ENCODE results near the gene DNMT3A. TPM values are rescaled to one million over a fixed set of nuclear protein-coding genes. Genes with fewer than 3 reads are reported as not detected.

DNMT3A gene
- 10 to 100 TPM; 36.3 to 60.7 (median 45.2) TPM for total RNA-seq
- 25.9 TPM for total RNA-seq (2013)

DNA sequence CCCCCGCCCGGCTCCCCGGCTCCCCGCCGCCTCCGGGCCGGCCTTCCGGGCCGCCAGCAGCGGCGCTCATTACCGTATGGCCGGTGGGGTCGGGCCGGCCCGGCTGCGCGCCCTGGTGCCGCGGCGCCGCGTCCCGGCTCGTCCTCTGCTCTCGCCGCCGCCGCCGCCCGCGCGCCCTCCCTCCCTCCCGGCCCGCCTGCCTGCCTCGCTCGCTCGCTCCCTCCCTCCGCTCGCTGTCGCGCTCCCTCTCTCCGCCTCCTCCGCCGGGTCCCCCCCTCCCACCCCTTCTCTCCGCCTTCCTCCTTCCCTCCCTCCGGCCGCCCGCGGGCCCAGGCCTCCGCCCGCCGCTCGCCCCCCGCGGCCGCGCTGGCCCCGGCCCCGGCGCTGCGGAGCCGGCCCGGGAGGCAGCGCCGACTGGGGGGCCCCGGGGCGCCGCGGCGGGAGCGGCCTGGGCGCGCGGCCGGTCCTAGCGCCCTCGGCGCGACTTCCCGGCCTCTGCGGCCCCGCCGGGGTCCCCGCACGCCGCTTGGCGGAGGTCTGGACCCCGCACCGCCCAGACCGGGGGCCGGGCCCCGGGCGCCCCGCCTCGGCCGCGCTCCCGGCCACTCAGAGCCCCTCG, at the start of gene DNMT3A:
Gene DNMT3A (minus strand): TSS at position 173 of the 619 bp plus-strand sequence. CDS start 27,941 bp downstream, outside the sequence.
- Mint-ChIP-seq H3K4me3 (peak within 1 kb of the TSS; percentile 91), H3K36me3 (no peaks in the 10 kb centered on the region), H3K27me3 (ENCODE audit: low read depth in 2 of 2) (no peaks in the 10 kb centered on the region), H3K4me1 (peaks cover 15 to 26% of the 10 kb centered on the region in 2 donors), H3K27ac (peak within 1 kb of the TSS in 1 of 2 donors; percentile 85), H3K9me3 (no peaks in the 10 kb centered on the region)
- Histone ChIP-seq H3K27ac (ENCODE audit: low read length) (no peak within 1 kb of the TSS), H3K9me3 (ENCODE audit: control insufficient read depth, insufficient read depth, low read length) (no peaks in the 10 kb centered on the region), H3K4me3 (ENCODE audit: low read length) (peak within 1 kb of the TSS; percentile 20), H3K27me3 (ENCODE audit: control insufficient read depth, insufficient read depth, low read length) (no peaks in the 10 kb centered on the region), H3K4me1 (ENCODE audit: control insufficient read depth, insufficient read depth, low read length) (peaks cover 34% of the 10 kb centered on the region), H3K36me3 (ENCODE audit: control insufficient read depth, insufficient read depth, low read length) (no peaks in the 10 kb centered on the region)
- WGBS (ENCODE audit: insufficient coverage): under 1% methylated on average over 99 of the region's 100 CpGs
- no peak for TF ChIP-seq CTCF (IDR thresholded peaks at IDR 0.05)
- intact Hi-C loops (cut with micrococcal nuclease): loop anchor here (1.0 to 5.0 kb wide), 4 partner anchors 20 to 225 kb away; no protein-coding TSS in a partner anchor
- ATAC-seq (peak; percentile 38 to 58 (median 50)), DNase-seq (peak in 1 of 2 donors; percentile 76)

DNA sequence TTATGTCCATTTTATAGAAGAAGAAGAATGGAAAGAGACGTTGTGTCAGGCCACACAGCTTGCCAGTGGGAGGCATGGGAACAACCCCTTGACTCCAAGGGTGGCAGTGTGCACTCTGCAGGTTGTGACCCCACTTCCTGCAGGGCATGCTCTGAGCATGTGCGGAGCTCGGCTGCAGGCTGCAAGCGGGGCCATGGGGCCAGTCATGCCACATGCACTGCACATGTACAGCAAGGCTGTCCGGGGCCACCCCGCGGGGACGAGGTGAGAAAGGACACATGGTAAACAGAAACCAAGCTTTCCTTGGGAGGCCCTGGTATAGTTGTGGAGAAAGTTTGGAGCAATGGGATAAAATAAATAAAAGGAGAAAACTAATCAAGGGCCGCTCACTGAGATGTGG, 47.4 kb upstream of the DNMT3A start:
- no peaks in the 10 kb centered on the region for H3K27me3 ChIP-seq (ENCODE audit: control insufficient read depth, insufficient read depth, low read length)
- intact Hi-C loops (cut with micrococcal nuclease): no loop called here
- H3K36me3 ChIP-seq (ENCODE audit: control insufficient read depth, insufficient read depth, low read length): peaks cover 5% of the 10 kb centered on the region
- Mint-ChIP-seq H3K4me1 (peaks cover 10 to 28% of the 10 kb centered on the region in 2 donors), H3K9me3 (no peaks in the 10 kb centered on the region), H3K27ac (no peak overlapping the region), H3K36me3 (no peaks in the 10 kb centered on the region), H3K27me3 (ENCODE audit: low read depth in 2 of 2) (no peaks in the 10 kb centered on the region), H3K4me3 (no peak overlapping the region)
- no peak overlapping the region for H3K27ac ChIP-seq (ENCODE audit: low read length)
- 95% methylated on average over 9 of the region's 9 CpGs for WGBS (ENCODE audit: insufficient coverage)
- no peak for DNase-seq
- H3K9me3 ChIP-seq (ENCODE audit: control insufficient read depth, insufficient read depth, low read length): no peaks in the 10 kb centered on the region
- peaks cover 3% of the 10 kb centered on the region for H3K4me1 ChIP-seq (ENCODE audit: control insufficient read depth, insufficient read depth, low read length)
- no peak overlapping the region for H3K4me3 ChIP-seq (ENCODE audit: low read length)
- no peak for TF ChIP-seq CTCF (IDR thresholded peaks at IDR 0.05)
- ATAC-seq: no peak

DNA sequence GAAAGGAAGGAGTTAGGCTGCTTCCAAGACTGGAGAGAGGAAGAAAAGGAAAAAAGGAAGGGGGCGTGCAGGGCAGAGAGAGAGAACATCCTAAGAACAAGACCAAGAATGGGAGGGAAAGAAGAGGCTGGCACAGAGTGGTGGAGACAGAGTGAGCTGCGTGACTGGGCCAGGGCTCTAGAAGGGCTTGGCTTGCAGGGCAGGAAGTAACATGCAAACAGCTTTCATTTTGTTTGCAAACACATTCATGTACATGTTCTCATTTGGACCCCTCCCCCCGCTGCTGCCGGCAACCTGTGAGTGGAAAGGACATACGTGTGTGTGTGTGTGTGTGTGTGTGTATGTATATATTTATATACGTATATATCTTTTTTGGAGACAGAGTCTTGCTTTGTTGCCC, 46.8 kb upstream of the DNMT3A start:
- ATAC-seq (peak in 2 of 3 donors; percentile 54), DNase-seq (no peak)
- no peak overlapping the region for H3K4me3 ChIP-seq (ENCODE audit: low read length)
- Mint-ChIP-seq H3K27me3 (ENCODE audit: low read depth in 2 of 2) (no peaks in the 10 kb centered on the region), H3K27ac (no peak overlapping the region), H3K4me3 (no peak overlapping the region), H3K4me1 (peaks cover 10 to 28% of the 10 kb centered on the region in 2 donors), H3K36me3 (no peaks in the 10 kb centered on the region), H3K9me3 (no peaks in the 10 kb centered on the region)
- peaks cover 5% of the 10 kb centered on the region for H3K36me3 ChIP-seq (ENCODE audit: control insufficient read depth, insufficient read depth, low read length)
- no peak overlapping the region for H3K27ac ChIP-seq (ENCODE audit: low read length)
- no peaks in the 10 kb centered on the region for H3K27me3 ChIP-seq (ENCODE audit: control insufficient read depth, insufficient read depth, low read length)
- intact Hi-C loops (cut with micrococcal nuclease): no loop called here
- TF ChIP-seq CTCF (IDR thresholded peaks at IDR 0.05): no peak
- H3K4me1 ChIP-seq (ENCODE audit: control insufficient read depth, insufficient read depth, low read length): peaks cover 3% of the 10 kb centered on the region
- WGBS (ENCODE audit: insufficient coverage): 78% methylated on average over 6 of the region's 6 CpGs
- no peaks in the 10 kb centered on the region for H3K9me3 ChIP-seq (ENCODE audit: control insufficient read depth, insufficient read depth, low read length)

All from natural killer cell (primary cell).